Bronchial epithelial cell (primary cell): ENCODE data around the gene CMTM4. TPM values are rescaled to one million over a fixed set of nuclear protein-coding genes. Genes with fewer than 3 reads are reported as not detected.

Experiments used
- DNase-seq: peaks from one replicate; pipeline ENCODE4 v3.0.0-alpha.2; 2010; ENCODE audit warnings: low read depth
- FAIRE-seq: peaks from 2 replicates; lab custom pipeline; 2011; peaks lifted over from hg19 to GRCh38; lab: Jason Lieb, UNC
- H3K27me3 ChIP-seq: 2 replicates; pipeline ENCODE4 v1.5.1; 2011; ENCODE audit warnings: low read length; ENCODE audit not compliant: control insufficient read depth, insufficient read depth
- H3K36me3 ChIP-seq: 2 replicates; pipeline ENCODE4 v1.5.1; 2011; ENCODE audit warnings: low read length; ENCODE audit not compliant: control insufficient read depth, insufficient read depth
- H3K4me3 ChIP-seq: 2 replicates; pipeline ENCODE4 v1.5.1; 2011; ENCODE audit warnings: mild to moderate bottlenecking, low read depth, low read length, control low read depth
- CTCF ChIP-seq: IDR thresholded peaks from 2 replicates; pipeline ENCODE4 v1.5.1; 2011; ENCODE audit warnings: mild to moderate bottlenecking, moderate library complexity, low read length, control low read depth, inconsistent platforms; ENCODE audit not compliant: insufficient read depth, severe bottlenecking
- total RNA-seq: library from RNA; depleted of rRNA; stranded (reverse); fragments of >200 nt; gene quantifications from 2 replicates; pipeline ENCODE4 v1.2.1, GENCODE V29; 2014

The CMTM4 gene
- total RNA-seq, 1 donor from 2014 or later, result 83.2 TPM

GRCh38 chr16:66720766-66721165 lies 24.2 kb upstream of the CMTM4 start:
- no peak for TF ChIP-seq CTCF
- H3K27me3 ChIP-seq, result no peaks in the 10 kb centered on the region
- peaks cover 15% of the 10 kb centered on the region for H3K36me3 ChIP-seq
- no peak for DNase-seq
- H3K4me3 ChIP-seq, result no peak overlapping the region
- no peak for FAIRE-seq

GRCh38 chr16:66719246-66719645 lies 22.7 kb upstream of the CMTM4 start:
- DNase-seq (no peak), FAIRE-seq (no peak)
- no peak overlapping the region for H3K4me3 ChIP-seq
- H3K36me3 ChIP-seq, result peaks cover 8% of the 10 kb centered on the region
- TF ChIP-seq CTCF, result no peak
- no peaks in the 10 kb centered on the region for H3K27me3 ChIP-seq

DNA sequence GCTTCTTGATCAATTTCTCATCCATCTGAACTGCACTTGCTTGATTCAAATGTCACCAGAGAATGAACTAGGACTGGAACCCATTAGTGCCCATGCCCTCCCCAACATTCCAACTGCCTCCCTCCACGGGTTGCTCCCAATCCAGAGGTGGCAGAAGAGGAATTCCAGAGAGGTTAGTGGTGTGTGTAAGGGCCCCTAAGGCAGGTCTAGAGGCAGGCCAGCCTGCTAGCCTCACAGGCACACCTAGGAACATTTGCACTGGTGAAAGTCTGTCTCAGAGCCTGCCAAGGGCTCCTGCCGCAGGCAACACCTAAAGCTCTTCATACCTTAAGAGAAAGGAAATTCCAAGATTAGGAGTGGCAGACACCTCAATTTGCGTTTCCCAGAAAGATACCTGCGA lies 21.2 kb upstream of the CMTM4 start:
- FAIRE-seq (no peak), DNase-seq (peak; percentile 26)
- H3K27me3 ChIP-seq, result no peaks in the 10 kb centered on the region
- H3K36me3 ChIP-seq, result peaks cover under 1% of the 10 kb centered on the region
- no peak overlapping the region for H3K4me3 ChIP-seq
- no peak for TF ChIP-seq CTCF

- Histone ChIP-seq H3K27me3 (no peaks in the 10 kb centered on the region), H3K4me3 (no peak overlapping the region), H3K36me3 (no peaks in the 10 kb centered on the region)
- peak; percentile 66 for FAIRE-seq
- TF ChIP-seq CTCF, result peak; percentile 48
- no peak for DNase-seq
These were observed 20.7 kb upstream of the CMTM4 start for GRCh38 chr16:66717112-66717675.

GRCh38 chr16:66714654-66715307 lies 18.2 kb upstream of the CMTM4 start:
- Histone ChIP-seq H3K36me3 (no peaks in the 10 kb centered on the region), H3K4me3 (no peak overlapping the region), H3K27me3 (no peaks in the 10 kb centered on the region)
- no peak for TF ChIP-seq CTCF
- DNase-seq (peak; percentile 35), FAIRE-seq (no peak)
